Measurements from ENCODE around the gene ELP1.

Gene ELP1

GRCh38 chr9:108967916-108968315 lies 34.0 kb upstream of the ELP1 start:
- TF ChIP-seq, protein P1, sequence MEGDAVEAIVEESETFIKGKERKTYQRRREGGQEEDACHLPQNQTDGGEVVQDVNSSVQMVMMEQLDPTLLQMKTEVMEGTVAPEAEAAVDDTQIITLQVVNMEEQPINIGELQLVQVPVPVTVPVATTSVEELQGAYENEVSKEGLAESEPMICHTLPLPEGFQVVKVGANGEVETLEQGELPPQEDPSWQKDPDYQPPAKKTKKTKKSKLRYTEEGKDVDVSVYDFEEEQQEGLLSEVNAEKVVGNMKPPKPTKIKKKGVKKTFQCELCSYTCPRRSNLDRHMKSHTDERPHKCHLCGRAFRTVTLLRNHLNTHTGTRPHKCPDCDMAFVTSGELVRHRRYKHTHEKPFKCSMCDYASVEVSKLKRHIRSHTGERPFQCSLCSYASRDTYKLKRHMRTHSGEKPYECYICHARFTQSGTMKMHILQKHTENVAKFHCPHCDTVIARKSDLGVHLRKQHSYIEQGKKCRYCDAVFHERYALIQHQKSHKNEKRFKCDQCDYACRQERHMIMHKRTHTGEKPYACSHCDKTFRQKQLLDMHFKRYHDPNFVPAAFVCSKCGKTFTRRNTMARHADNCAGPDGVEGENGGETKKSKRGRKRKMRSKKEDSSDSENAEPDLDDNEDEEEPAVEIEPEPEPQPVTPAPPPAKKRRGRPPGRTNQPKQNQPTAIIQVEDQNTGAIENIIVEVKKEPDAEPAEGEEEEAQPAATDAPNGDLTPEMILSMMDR (conservative IDR thresholded peaks at IDR 0.05; ENCODE audit: low read depth, low read length): no peak
- H3K4me3 ChIP-seq (ENCODE audit: low read depth, low read length): no peak overlapping the region
- no peak for DNase-seq (ENCODE audit: low read depth)

- TF ChIP-seq, protein P1 (conservative IDR thresholded peaks at IDR 0.05; ENCODE audit: low read depth, low read length): no peak
- no peak overlapping the region for H3K4me3 ChIP-seq (ENCODE audit: low read depth, low read length)
- peak; percentile 52 for DNase-seq (ENCODE audit: low read depth)
These were observed 29.7 kb upstream of the ELP1 start for GRCh38 chr9:108963459-108964143.

DNA sequence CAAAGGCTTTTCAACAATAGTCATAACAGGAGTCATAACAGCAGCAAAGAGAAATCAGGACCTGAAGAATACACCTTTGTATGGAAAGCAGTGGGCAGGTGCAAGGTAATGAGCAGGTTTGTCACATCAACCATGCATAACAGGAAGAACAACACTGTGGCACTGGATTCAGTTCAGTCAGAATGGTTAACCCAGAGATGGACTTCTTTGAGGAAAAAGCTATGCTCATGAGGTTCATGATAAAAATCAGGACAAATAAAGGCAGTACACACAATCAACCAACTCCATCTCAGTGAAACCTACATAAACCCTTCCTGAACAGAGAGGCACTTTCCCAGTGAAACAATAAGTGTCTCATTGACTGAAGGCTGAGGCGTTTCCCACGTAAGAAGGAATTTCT lies 27.2 kb upstream of the ELP1 start:
- no peak for DNase-seq (ENCODE audit: low read depth)
- TF ChIP-seq, protein P1 (conservative IDR thresholded peaks at IDR 0.05; ENCODE audit: low read depth, low read length): no peak
- no peak overlapping the region for H3K4me3 ChIP-seq (ENCODE audit: low read depth, low read length)

GRCh38 chr9:108960331-108960730 lies 26.4 kb upstream of the ELP1 start:
- H3K4me3 ChIP-seq (ENCODE audit: low read depth, low read length): no peak overlapping the region
- TF ChIP-seq, protein P1 (conservative IDR thresholded peaks at IDR 0.05; ENCODE audit: low read depth, low read length): no peak

DNA sequence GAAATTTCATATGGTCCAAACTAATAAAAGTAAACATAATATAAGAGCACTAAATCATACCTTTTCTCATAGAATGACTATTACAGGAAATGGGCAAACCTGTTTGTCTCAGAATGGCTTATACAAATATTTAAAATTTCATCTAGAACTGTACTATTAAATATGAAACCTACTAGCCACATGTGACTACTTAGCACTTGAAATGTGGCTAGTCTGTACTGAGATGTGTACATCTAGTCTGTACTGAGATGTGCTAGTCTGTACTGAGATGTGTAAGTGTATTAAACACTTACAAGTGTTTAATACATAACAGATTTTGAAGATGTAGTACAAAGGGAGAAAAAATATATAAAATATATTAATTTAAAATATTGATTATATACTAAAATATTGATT lies 22.7 kb upstream of the ELP1 start:
- no peak for DNase-seq (ENCODE audit: low read depth)
- TF ChIP-seq, protein P1 (conservative IDR thresholded peaks at IDR 0.05; ENCODE audit: low read depth, low read length): no peak
- no peak overlapping the region for H3K4me3 ChIP-seq (ENCODE audit: low read depth, low read length)

More at GRCh38 chr9:108960331-108960730, 26.4 kb upstream of the ELP1 start:
- DNase-seq (ENCODE audit: low read depth): no peak

DNA sequence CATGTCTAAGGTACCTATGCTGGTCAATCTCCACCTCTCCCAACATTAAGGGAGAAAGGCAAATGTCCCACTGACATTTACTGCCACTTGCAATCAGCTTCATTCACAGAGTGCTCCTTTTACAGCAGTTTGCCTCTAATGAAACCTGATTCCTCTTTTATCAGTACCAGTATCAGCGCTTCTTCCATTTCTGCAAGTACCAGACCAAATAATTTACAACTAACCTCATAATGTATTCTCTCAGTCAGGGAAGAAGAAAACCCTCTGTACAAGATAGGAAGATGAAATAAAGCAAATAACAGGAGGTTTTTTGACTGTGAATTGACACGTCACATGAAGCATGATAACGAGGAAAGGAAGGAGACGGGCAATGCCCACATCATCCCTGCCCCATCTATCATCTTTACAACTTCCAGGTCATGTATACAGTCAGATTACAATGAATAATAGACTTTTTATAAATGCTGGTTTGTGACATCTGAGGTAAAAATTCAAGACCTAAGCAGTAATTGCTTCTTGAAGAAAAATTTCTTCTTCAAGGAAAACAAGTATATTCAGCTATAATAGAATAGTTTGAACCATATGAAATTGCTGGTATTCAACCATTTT lies 22.2 kb upstream of the ELP1 start:
- TF ChIP-seq, protein P1 (conservative IDR thresholded peaks at IDR 0.05; ENCODE audit: low read depth, low read length): no peak
- peak; percentile 13 for DNase-seq (ENCODE audit: low read depth)
- H3K4me3 ChIP-seq (ENCODE audit: low read depth, low read length): no peak overlapping the region

Data from choroid plexus epithelial cell (primary cell).